HEK293 (cell line): Measurements from ENCODE around the gene RAB11FIP3.
A peak's percentile ranks its signal among the peaks of the same experiment; 100 is the strongest.

Experiments
- AEBP2 ChIP-seq: fragments of 450-650 bp; formaldehyde crosslinking; IDR thresholded peaks from 2 replicates; pipeline ENCODE4 v1.5.1; 2016; ENCODE audit warnings: missing biosample characterization, missing genetic modification characterization, borderline replicate concordance
- ELK4 ChIP-seq: IDR thresholded peaks from 2 replicates; pipeline ENCODE4 v1.6.1; 2011; ENCODE audit warnings: mild to moderate bottlenecking, low read depth, low read length, borderline replicate concordance
- GLIS1 ChIP-seq: fragments of 450-650 bp; formaldehyde crosslinking; IDR thresholded peaks from 2 replicates; pipeline ENCODE4 v1.5.1; 2016; ENCODE audit warnings: missing biosample characterization, missing genetic modification characterization
- GLIS2 ChIP-seq: fragments of 450-650 bp; formaldehyde crosslinking; IDR thresholded peaks from 2 replicates; pipeline ENCODE4 v1.5.1; 2016; ENCODE audit warnings: missing biosample characterization, missing genetic modification characterization
- MEIS1 ChIP-seq: sonication (generic); formaldehyde crosslinking; IDR thresholded peaks from 2 replicates; pipeline ENCODE4 v1.8.1; 2022; ENCODE audit warnings: missing genetic modification reagents, mild to moderate bottlenecking, borderline replicate concordance
- PRDM4 ChIP-seq: fragments of 450-650 bp; formaldehyde crosslinking; IDR thresholded peaks from 2 replicates; pipeline ENCODE4 v1.5.1; 2017; ENCODE audit warnings: missing biosample characterization, missing genetic modification characterization
- RBAK ChIP-seq: fragments of 450-650 bp; formaldehyde crosslinking; IDR thresholded peaks from 2 replicates; pipeline ENCODE4 v1.5.1; 2016; ENCODE audit warnings: missing biosample characterization, missing genetic modification characterization
- SETDB1 ChIP-seq: IDR thresholded peaks from one replicate; pipeline ENCODE4 v1.6.1; 2017; ENCODE audit warnings: mild to moderate bottlenecking, low read length, moderate library complexity, mixed read lengths; ENCODE audit not compliant: insufficient read length
- YY1 ChIP-seq: fragments of 450-650 bp; formaldehyde crosslinking; IDR thresholded peaks from 2 replicates; pipeline ENCODE4 v1.5.1; 2018; ENCODE audit warnings: missing biosample characterization, missing genetic modification characterization
- ZBTB17 ChIP-seq: fragments of 450-650 bp; formaldehyde crosslinking; IDR thresholded peaks from 2 replicates; pipeline ENCODE4 v1.5.1; 2016; ENCODE audit warnings: missing biosample characterization, missing genetic modification characterization
- ZBTB26 ChIP-seq: fragments of 450-650 bp; formaldehyde crosslinking; optimal IDR thresholded peaks from 2 replicates; pipeline ENCODE3; 2016; ENCODE audit warnings: missing biosample characterization, mild to moderate bottlenecking, missing genetic modification characterization
- ZBTB8A ChIP-seq: fragments of 450-650 bp; formaldehyde crosslinking; IDR thresholded peaks from 2 replicates; pipeline ENCODE4 v1.5.1; 2016; ENCODE audit warnings: missing biosample characterization, missing genetic modification characterization
- ZNF2 ChIP-seq: fragments of 450-650 bp; formaldehyde crosslinking; IDR thresholded peaks from 2 replicates; pipeline ENCODE4 v1.5.1; 2016; ENCODE audit warnings: missing biosample characterization, missing genetic modification characterization
- ZNF202 ChIP-seq: fragments of 450-650 bp; formaldehyde crosslinking; IDR thresholded peaks from 2 replicates; pipeline ENCODE4 v1.5.1; 2016; ENCODE audit warnings: missing biosample characterization, missing genetic modification characterization, borderline replicate concordance
- ZNF394 ChIP-seq: fragments of 450-650 bp; formaldehyde crosslinking; IDR thresholded peaks from 2 replicates; pipeline ENCODE4 v1.5.1; 2016; ENCODE audit warnings: missing biosample characterization, missing genetic modification characterization, mild to moderate bottlenecking, moderate library complexity, borderline replicate concordance
- ZNF398 ChIP-seq: fragments of 450-650 bp; formaldehyde crosslinking; IDR thresholded peaks from 2 replicates; pipeline ENCODE4 v1.5.1; 2017; ENCODE audit warnings: missing biosample characterization, missing genetic modification characterization
- ZNF433 ChIP-seq: fragments of 450-650 bp; formaldehyde crosslinking; IDR thresholded peaks from 2 replicates; pipeline ENCODE4 v1.5.1; 2016; ENCODE audit warnings: missing biosample characterization, missing genetic modification characterization, low read depth
- ZNF654 ChIP-seq: fragments of 450-650 bp; formaldehyde crosslinking; IDR thresholded peaks from 2 replicates; pipeline ENCODE4 v1.5.1; 2016; ENCODE audit warnings: low read depth, missing biosample characterization, missing genetic modification characterization
- ZNF664 ChIP-seq: fragments of 450-650 bp; formaldehyde crosslinking; IDR thresholded peaks from 2 replicates; pipeline ENCODE4 v1.5.1; 2016; ENCODE audit warnings: missing biosample characterization, missing genetic modification characterization
- ZNF707 ChIP-seq: fragments of 450-650 bp; formaldehyde crosslinking; IDR thresholded peaks from 2 replicates; pipeline ENCODE4 v1.5.1; 2016; ENCODE audit warnings: missing biosample characterization, missing genetic modification characterization
- ZNF785 ChIP-seq: fragments of 450-650 bp; formaldehyde crosslinking; IDR thresholded peaks from 2 replicates; pipeline ENCODE4 v1.5.1; 2016; ENCODE audit warnings: missing biosample characterization, missing genetic modification characterization
- ZSCAN30 ChIP-seq: fragments of 450-650 bp; IDR thresholded peaks from 2 replicates; pipeline ENCODE4 v1.5.1; 2018; ENCODE audit warnings: missing biosample characterization, mild to moderate bottlenecking, missing genetic modification characterization, moderate library complexity
- ZSCAN5A ChIP-seq: fragments of 450-650 bp; formaldehyde crosslinking; IDR thresholded peaks from 2 replicates; pipeline ENCODE4 v1.5.1; 2016; ENCODE audit warnings: missing biosample characterization, missing genetic modification characterization

The RAB11FIP3 gene

GRCh38 chr16:381789-382717 lies 43.4 kb upstream of the RAB11FIP3 start, which contains the start of gene PGAP6 (continued):
- TF ChIP-seq ZBTB17 (tag by site-specific recombination) (no peak), ZNF433 (tag by site-specific recombination) (no peak), MEIS1 (CRISPR knock-in tag) (no peak), SETDB1 (no peak), GLIS1 (peak; percentile 79), ZNF398 (tag by site-specific recombination) (peak; percentile 32; the same call in 1 of the 2 replicates), YY1 (tag by site-specific recombination) (0 out of 2 replicates have a peak, but pooled peaks have one; percentile 20), ZBTB8A (peak; percentile 35), ZNF202 (no peak), ZSCAN5A (tag by site-specific recombination) (no peak), ZNF707 (tag by site-specific recombination) (no peak), GLIS2 (peak; percentile 77), AEBP2 (tag by site-specific recombination) (no peak), PRDM4 (no peak), ZNF654 (tag by site-specific recombination) (no peak), RBAK (no peak), ZNF2 (tag by site-specific recombination) (no peak), ZNF664 (tag by site-specific recombination) (no peak), ZBTB26 (tag by site-specific recombination) (peak; percentile 52), ZNF785 (tag by site-specific recombination) (0 out of 2 replicates have a peak, but pooled peaks have one; percentile 46), ZSCAN30 (tag by site-specific recombination) (peak; percentile 12; the same call in 1 of the 2 replicates), ZNF394 (tag by site-specific recombination) (no peak), ELK4 (no peak)
